Left lung (tissue), 14 donors: Measurements from ENCODE around the gene TAS2R60. TPM values are rescaled to one million over a fixed set of nuclear protein-coding genes. Genes with fewer than 3 reads are reported as not detected.
A peak's percentile ranks its signal among the peaks of the same experiment; 100 is the strongest.

ENCODE experiments used
- ATAC-seq: fragments of 200-7000 bp; cut with Tn5 transposase; one replicate; pipeline ENCODE4 v1.9.1; 2020; ENCODE audit warnings: moderate library complexity
- DNase-seq, 4 donors: peaks; one replicate each; pipeline ENCODE4 v3.0.0-alpha.2; 2013 to 2020
- H3K27ac ChIP-seq, 2 donors: fragments of 200-600 bp; sonication (generic) in 1 of 2; one replicate each; pipeline versions ENCODE4 v1.5.0 to v1.8.0; 2020 to 2021
- H3K27me3 ChIP-seq, 2 donors: fragments of 200-600 bp; sonication (generic) in 1 of 2; one replicate each; pipeline versions ENCODE4 v1.5.0 to v1.8.0; 2020 to 2021
- H3K36me3 ChIP-seq, 2 donors: fragments of 200-600 bp; sonication (generic) in 1 of 2; one replicate each; pipeline versions ENCODE4 v1.5.0 to v1.8.0; 2020 to 2021
- H3K4me1 ChIP-seq, 2 donors: fragments of 200-600 bp; one replicate each; pipeline ENCODE4 v1.8.0; 2021
- H3K4me3 ChIP-seq, 2 donors: fragments of 200-600 bp; sonication (generic) in 1 of 2; one replicate each; pipeline versions ENCODE4 v1.5.0 to v1.8.0; 2020 to 2021; ENCODE audit warnings: mild to moderate bottlenecking in 1 of 2
- H3K9me3 ChIP-seq, 2 donors: fragments of 200-600 bp; sonication (generic) in 1 of 2; one replicate each; pipeline versions ENCODE4 v1.5.0 to v1.8.0; 2020 to 2021
- intact Hi-C, 2 donors: fragments of 100-400 bp; cut with DNase I; formaldehyde crosslinking; loops; one replicate each; pipeline versions ENCODE4 v1.11.2 to v1.14.2; 2022
- long read RNA-seq, 12 donors: library from polyadenylated mRNA in 2 of 12; unstranded in 2 of 12; transcript quantifications; one replicate each; pipeline ENCODE4 v2.0.0 and lab custom pipeline, GENCODE V29; 2019 to 2026
- polyA plus RNA-seq, 6 donors: library from polyadenylated mRNA; unstranded; fragments of 120-200 nt; gene quantifications; one replicate each; pipeline ENCODE4 v1.2.1, GENCODE V29; 2013; ENCODE audit not compliant: insufficient read length in 6 of 6
- total RNA-seq, 2 donors: library from RNA; stranded (reverse); fragmentation: NEBNext Ultra II Directional; extraction: Animal tissue kit (Norgen Biotek cat#: 25700); gene quantifications; one replicate each; pipeline ENCODE4 v1.2.1, GENCODE V29; 2021
- TF ChIP-seq, protein P1 (sequence below), 2 donors: fragments of 200-600 bp; sonication (generic) in 1 of 2; IDR thresholded peaks; one replicate each; pipeline versions ENCODE4 v1.5.0 to v1.8.0; 2021; ENCODE audit warnings: antibody characterized with exemption in 2 of 2
- donor health status: DM: no; HTN: yes; CAD: no.
- donor health status: DM: no; HTN: no; CAD: no.

TAS2R60 gene, protein sequence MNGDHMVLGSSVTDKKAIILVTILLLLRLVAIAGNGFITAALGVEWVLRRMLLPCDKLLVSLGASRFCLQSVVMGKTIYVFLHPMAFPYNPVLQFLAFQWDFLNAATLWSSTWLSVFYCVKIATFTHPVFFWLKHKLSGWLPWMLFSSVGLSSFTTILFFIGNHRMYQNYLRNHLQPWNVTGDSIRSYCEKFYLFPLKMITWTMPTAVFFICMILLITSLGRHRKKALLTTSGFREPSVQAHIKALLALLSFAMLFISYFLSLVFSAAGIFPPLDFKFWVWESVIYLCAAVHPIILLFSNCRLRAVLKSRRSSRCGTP
- total RNA-seq (not detected), polyA plus RNA-seq (not detected)
- long read RNA-seq, donor 1, result 0 reads
- long read RNA-seq, donor 2, result 0 reads
- long read RNA-seq, donor 3, result 0 reads
- long read RNA-seq, donor 4, result 0 reads
- long read RNA-seq, donor 5, result 0 reads
- long read RNA-seq, donor 6, result 0 reads
- long read RNA-seq, donor 7, result 0 reads
- long read RNA-seq, donor 8, result 0 reads
- long read RNA-seq, donor 9, result 0 reads
- long read RNA-seq, donor 10, result 0 reads
- long read RNA-seq, donor 11, result 0 reads
- long read RNA-seq, donor 12, result 0 reads

DNA sequence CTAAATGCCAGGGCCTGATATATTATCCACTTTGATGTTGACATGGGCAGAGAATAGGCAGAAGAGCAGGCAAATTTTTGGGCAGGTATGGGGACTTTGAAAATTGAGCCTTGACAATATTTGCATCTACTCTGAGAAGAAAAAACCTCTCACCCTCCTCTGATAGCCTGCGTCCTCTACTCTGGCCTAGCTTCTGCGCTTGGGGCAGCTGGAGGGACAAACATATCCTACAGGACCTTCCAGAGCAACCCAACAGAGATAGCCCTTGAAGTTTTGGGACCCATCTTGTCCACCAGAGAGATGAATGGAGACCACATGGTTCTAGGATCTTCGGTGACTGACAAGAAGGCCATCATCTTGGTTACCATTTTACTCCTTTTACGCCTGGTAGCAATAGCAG lies at the start of gene TAS2R60:
TSS of gene TAS2R60 (plus strand) at position 301 of the 400 bp plus-strand sequence. CDS start at position 301, 0 bp downstream.
- DNase-seq (no peak), ATAC-seq (no peak)
- H3K27ac ChIP-seq, result no peak within 1 kb of the TSS
- no peaks in the 10 kb centered on the region for H3K9me3 ChIP-seq
- intact Hi-C loops, result no loop called here
- H3K36me3 ChIP-seq, result no peaks in the 10 kb centered on the region
- H3K27me3 ChIP-seq, result peaks cover 0 to 8% of the 10 kb centered on the region in 2 donors
- no peaks in the 10 kb centered on the region for H3K4me1 ChIP-seq
- TF ChIP-seq, protein P1, sequence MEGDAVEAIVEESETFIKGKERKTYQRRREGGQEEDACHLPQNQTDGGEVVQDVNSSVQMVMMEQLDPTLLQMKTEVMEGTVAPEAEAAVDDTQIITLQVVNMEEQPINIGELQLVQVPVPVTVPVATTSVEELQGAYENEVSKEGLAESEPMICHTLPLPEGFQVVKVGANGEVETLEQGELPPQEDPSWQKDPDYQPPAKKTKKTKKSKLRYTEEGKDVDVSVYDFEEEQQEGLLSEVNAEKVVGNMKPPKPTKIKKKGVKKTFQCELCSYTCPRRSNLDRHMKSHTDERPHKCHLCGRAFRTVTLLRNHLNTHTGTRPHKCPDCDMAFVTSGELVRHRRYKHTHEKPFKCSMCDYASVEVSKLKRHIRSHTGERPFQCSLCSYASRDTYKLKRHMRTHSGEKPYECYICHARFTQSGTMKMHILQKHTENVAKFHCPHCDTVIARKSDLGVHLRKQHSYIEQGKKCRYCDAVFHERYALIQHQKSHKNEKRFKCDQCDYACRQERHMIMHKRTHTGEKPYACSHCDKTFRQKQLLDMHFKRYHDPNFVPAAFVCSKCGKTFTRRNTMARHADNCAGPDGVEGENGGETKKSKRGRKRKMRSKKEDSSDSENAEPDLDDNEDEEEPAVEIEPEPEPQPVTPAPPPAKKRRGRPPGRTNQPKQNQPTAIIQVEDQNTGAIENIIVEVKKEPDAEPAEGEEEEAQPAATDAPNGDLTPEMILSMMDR (IDR thresholded peaks at IDR 0.05), result no peak
- no peak within 1 kb of the TSS for H3K4me3 ChIP-seq

DNA sequence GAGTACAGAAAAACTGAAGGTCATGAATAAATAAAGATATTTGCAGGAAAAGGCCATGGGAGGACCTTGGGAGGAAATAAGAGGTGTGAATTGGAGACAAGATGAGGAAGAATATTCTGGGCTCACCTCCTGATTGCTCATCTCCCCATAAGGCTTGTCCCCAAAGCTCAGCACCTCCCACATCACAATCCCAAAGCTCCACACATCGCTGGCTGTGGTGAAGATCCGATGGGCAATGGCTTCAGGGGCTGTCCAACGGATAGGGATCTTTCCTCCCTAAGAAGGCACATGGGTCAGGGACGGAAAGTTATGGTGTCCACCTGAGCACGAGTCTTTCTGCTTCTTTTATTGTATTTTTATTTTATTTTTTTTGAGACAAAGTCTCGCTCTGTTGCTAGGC lies 49.2 kb upstream of the TAS2R60 start:
- peaks cover 21 to 66% of the 10 kb centered on the region in 2 donors for H3K4me1 ChIP-seq
- ATAC-seq, result no peak
- no peak overlapping the region for H3K27ac ChIP-seq

DNA sequence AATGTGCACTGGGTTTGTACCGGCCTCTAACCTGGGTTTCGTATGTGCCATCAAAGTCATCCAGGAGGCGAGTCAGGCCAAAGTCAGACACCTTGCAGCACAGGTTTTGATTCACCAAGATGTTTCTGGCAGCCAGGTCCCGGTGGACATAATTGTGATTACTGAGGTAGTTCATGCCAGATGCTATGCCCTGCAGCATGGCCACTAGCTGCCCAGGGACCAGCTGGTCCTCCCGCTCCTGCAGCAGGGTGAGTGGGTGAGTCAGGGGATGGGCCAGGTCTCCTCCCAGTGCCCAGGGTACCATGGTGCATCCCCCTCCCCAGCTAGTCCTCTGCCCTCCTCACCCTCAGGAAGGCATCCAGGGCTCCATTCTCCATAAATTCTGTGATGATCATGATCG lies 48.5 kb upstream of the TAS2R60 start:
- TF ChIP-seq, protein P1 (IDR thresholded peaks at IDR 0.05), result no peak
- ATAC-seq, result no peak
- Histone ChIP-seq H3K36me3 (peaks cover 0 to 57% of the 10 kb centered on the region in 2 donors), H3K27me3 (no peaks in the 10 kb centered on the region), H3K4me1 (peaks cover 21 to 59% of the 10 kb centered on the region in 2 donors), H3K9me3 (no peaks in the 10 kb centered on the region), H3K27ac (peak overlapping the region in 1 of 2 donors; percentile 46), H3K4me3 (no peak overlapping the region)
- DNase-seq, result no peak
- intact Hi-C loops, result no loop called here

More for the DNA sequence above, 49.2 kb upstream of the TAS2R60 start:
- Histone ChIP-seq H3K36me3 (peaks cover 0 to 57% of the 10 kb centered on the region in 2 donors), H3K9me3 (no peaks in the 10 kb centered on the region), H3K4me3 (no peak overlapping the region), H3K27me3 (no peaks in the 10 kb centered on the region)
- TF ChIP-seq, protein P1 (IDR thresholded peaks at IDR 0.05), result no peak
- DNase-seq, result no peak
- intact Hi-C loops, result no loop called here

DNA sequence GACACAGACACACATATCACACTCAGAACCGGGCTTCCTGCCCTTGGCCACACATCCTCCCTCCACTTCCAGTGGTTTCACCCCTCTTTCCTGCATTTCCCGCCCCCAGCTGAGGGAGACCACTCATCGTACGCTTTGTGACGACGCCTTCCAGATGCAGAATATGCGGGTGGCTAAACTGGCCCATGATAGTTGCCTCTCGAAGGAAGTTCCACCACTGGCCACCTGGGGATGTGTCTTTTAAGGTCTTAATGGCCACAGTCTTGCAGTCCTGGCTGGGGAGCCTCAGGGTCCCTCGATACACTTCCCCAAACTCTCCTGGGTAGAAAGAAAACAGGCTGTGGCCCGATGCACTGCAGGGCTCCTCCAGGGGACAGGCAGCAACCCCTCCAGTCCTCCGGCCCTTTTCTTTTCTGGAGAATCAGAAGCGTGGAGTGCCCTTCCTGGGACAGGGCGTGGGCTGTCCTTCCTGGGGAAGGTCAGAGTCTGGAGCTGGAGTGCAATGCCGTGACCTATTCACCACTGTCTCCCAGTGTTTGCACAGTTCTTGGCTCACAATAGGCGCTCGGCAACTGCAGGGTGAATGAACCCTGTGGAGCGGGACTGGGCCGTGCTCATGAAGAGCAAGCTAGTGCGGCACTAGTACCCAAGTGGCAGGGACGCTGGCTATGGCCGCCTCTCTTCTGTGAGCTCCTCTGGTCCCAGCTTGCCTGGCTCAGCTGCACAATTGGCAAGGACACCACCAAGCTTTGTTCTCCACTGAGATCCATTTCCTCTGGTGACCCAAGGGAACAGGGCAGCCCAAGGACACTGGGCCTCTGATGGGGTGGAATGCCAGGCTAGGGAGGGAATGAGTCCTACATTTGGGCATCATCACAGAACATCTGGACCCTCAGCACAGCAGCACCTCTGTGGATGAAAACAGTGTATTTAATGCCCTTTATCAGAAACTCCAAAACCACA lies 47.8 kb upstream of the TAS2R60 start:
- H3K36me3 ChIP-seq, result peaks cover 0 to 50% of the 10 kb centered on the region in 2 donors
- TF ChIP-seq, protein P1 (IDR thresholded peaks at IDR 0.05), result peak; percentile 19 to 20
- H3K9me3 ChIP-seq, result no peaks in the 10 kb centered on the region
- H3K27ac ChIP-seq, result peak overlapping the region; percentile 19 to 46
- DNase-seq (peak in 1 of 4 donors; percentile 72), ATAC-seq (peak; percentile 35)
- no peak overlapping the region for H3K4me3 ChIP-seq
- H3K4me1 ChIP-seq, result peaks cover 21 to 52% of the 10 kb centered on the region in 2 donors
- H3K27me3 ChIP-seq, result no peaks in the 10 kb centered on the region
- intact Hi-C loops, result no loop called here
